ENCODE data around the gene CYP19A1. TPM values are rescaled to one million over a fixed set of nuclear protein-coding genes. Genes with fewer than 3 reads are reported as not detected.
A peak's percentile ranks its signal among the peaks of the same experiment; 100 is the strongest.
"Not testable (repeated sequence)": the region's sequence is repeated elsewhere in the genome, so short reads cannot be mapped to it uniquely, and the experiment has no call there.

The CYP19A1 gene
- total and polyA plus RNA-seq, 3 experiments from 2014 or later: not detected

- Mint-ChIP-seq H3K9me3 (peaks cover 0 to 4% (median 2%) of the 10 kb centered on the region in 5 donors), H3K4me3 (no peak overlapping the region), H3K36me3 (no peaks in the 10 kb centered on the region), H3K4me1 (no peaks in the 10 kb centered on the region), H3K27ac (no peak overlapping the region), H3K27me3 (peaks cover 0 to 6% of the 10 kb centered on the region in 2 donors)
- DNase-seq: no peak
- CTCF ChIA-PET: no interaction called here
- Histone ChIP-seq H3K9me3 (ENCODE audit: low read length) (no peaks in the 10 kb centered on the region), H3K4me3 (ENCODE audit: low read length) (no peak overlapping the region), H3K27me3 (ENCODE audit: insufficient read depth, low read length, poor library complexity, severe bottlenecking) (peaks cover 3% of the 10 kb centered on the region), H3K4me1 (ENCODE audit: insufficient read depth, low read length) (no peaks in the 10 kb centered on the region), H3K27ac (ENCODE audit: low read depth, low read length) (no peak overlapping the region), H3K36me3 (ENCODE audit: insufficient read depth, low read length) (no peaks in the 10 kb centered on the region)
- POLR2A ChIA-PET: no interaction called here
Observed at GRCh38 chr15:51290720-51291119, 47.7 kb downstream of the CYP19A1 start.

DNA sequence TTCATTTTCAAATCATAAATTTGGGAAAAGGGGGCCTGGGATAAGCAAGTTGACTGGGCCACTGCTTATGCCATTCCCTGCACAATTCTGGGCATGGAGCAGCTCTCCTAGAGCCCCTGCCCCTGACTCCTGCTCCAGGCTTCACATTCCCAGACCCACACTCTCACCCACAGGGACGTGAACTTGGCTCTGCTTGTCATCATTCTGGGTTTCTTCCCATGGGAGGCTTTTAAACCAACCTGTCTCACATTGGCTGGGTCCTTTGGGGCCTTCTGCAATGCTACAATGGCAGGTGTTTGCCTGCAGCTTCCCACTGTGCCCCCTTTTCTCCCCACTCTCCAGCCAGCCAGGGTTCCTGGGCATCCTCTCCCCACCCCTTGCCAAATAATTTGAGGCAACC, 49.1 kb downstream of the CYP19A1 start:
- H3K4me3 ChIP-seq (ENCODE audit: low read length): no peak overlapping the region
- H3K27me3 ChIP-seq (ENCODE audit: insufficient read depth, low read length, poor library complexity, severe bottlenecking): no peaks in the 10 kb centered on the region
- H3K9me3 Mint-ChIP-seq: peaks cover 0 to 2% (median 0%) of the 10 kb centered on the region in 5 donors
- CTCF ChIA-PET: no interaction called here
- H3K4me1 Mint-ChIP-seq: no peaks in the 10 kb centered on the region
- H3K27ac Mint-ChIP-seq: no peak overlapping the region
- H3K4me1 ChIP-seq (ENCODE audit: insufficient read depth, low read length): no peaks in the 10 kb centered on the region
- H3K36me3 ChIP-seq (ENCODE audit: insufficient read depth, low read length): no peaks in the 10 kb centered on the region
- no peaks in the 10 kb centered on the region for H3K9me3 ChIP-seq (ENCODE audit: low read length)
- H3K27me3 Mint-ChIP-seq: peaks cover 0 to 6% of the 10 kb centered on the region in 2 donors
- POLR2A ChIA-PET: no interaction called here
- H3K36me3 Mint-ChIP-seq: no peaks in the 10 kb centered on the region
- DNase-seq: no peak
- H3K4me3 Mint-ChIP-seq: no peak overlapping the region
- H3K27ac ChIP-seq (ENCODE audit: low read depth, low read length): no peak overlapping the region

DNA sequence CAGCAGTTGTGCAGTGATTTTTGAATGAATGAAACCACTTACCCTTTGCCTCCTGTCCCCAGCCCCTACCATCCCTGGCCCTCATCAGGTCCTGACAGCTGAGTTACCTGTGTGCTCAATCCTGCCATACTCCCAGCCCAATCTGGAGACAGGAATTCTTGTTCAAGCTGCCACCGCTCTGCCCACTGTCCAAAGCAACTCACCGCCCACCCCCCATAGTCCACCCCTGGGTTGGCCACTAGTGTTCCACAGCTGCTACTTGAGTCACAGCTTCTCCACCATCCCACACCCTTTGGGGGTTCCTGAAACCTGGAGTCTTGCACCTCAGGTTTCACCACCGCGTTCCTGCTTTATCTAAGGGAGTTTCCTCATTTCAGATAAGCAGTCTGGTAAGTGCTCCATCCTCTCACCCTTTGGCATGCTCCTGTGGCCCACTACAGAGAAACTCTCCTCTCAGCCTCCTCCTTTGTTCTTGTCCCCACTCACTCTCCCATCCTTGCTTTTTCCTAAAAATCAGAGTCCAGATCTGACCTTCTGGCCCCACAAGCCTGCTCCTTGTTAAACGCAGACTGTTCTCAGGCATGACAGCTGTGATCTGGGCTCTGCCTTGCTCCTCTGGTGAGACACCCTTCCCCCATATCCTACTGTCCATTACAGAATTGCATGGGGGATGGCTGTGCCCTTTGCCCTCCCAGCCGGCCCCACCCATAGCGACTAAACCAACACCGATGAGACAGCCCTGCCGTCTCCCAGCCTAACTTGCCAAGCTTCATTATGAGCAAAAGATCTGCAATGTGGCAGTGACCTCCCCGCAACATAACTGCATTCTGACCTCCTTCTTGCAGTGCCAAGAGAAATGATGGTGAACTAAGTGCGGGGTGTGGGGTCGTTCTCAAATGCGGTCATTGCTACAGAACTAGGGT, 50.0 kb downstream of the CYP19A1 start:
- Histone ChIP-seq H3K9me3 (ENCODE audit: low read length) (no peaks in the 10 kb centered on the region), H3K27ac (ENCODE audit: low read depth, low read length) (no peak overlapping the region), H3K4me1 (ENCODE audit: insufficient read depth, low read length) (no peaks in the 10 kb centered on the region), H3K4me3 (ENCODE audit: low read length) (no peak overlapping the region), H3K36me3 (ENCODE audit: insufficient read depth, low read length) (no peaks in the 10 kb centered on the region), H3K27me3 (ENCODE audit: insufficient read depth, low read length, poor library complexity, severe bottlenecking) (no peaks in the 10 kb centered on the region)
- CTCF ChIA-PET: no interaction called here
- POLR2A ChIA-PET: no interaction called here
- no peak overlapping the region for H3K27ac Mint-ChIP-seq
- no peak for DNase-seq
- H3K9me3 Mint-ChIP-seq: peaks cover 0 to 2% (median 0%) of the 10 kb centered on the region in 5 donors
- no peak overlapping the region for H3K4me3 Mint-ChIP-seq
- peaks cover 0 to 6% of the 10 kb centered on the region in 2 donors for H3K27me3 Mint-ChIP-seq
- H3K4me1 Mint-ChIP-seq: no peaks in the 10 kb centered on the region
- no peaks in the 10 kb centered on the region for H3K36me3 Mint-ChIP-seq

GRCh38 chr15:51286816-51287215, 51.6 kb downstream of the CYP19A1 start:
- Histone ChIP-seq H3K9me3 (ENCODE audit: low read length) (no peaks in the 10 kb centered on the region), H3K27ac (ENCODE audit: low read depth, low read length) (no peak overlapping the region), H3K36me3 (ENCODE audit: insufficient read depth, low read length) (no peaks in the 10 kb centered on the region), H3K4me3 (ENCODE audit: low read length) (no peak overlapping the region), H3K27me3 (ENCODE audit: insufficient read depth, low read length, poor library complexity, severe bottlenecking) (no peaks in the 10 kb centered on the region), H3K4me1 (ENCODE audit: insufficient read depth, low read length) (no peaks in the 10 kb centered on the region)
- no peak overlapping the region for H3K27ac Mint-ChIP-seq
- H3K36me3 Mint-ChIP-seq: no peaks in the 10 kb centered on the region
- ChIA-PET CTCF (no interaction called here), POLR2A (no interaction called here)
- H3K27me3 Mint-ChIP-seq: peaks cover 4 to 6% of the 10 kb centered on the region in 2 donors
- no peak for DNase-seq
- peaks cover 0 to 2% (median 0%) of the 10 kb centered on the region in 5 donors for H3K9me3 Mint-ChIP-seq
- no peak overlapping the region for H3K4me3 Mint-ChIP-seq
- peaks cover 0 to 8% (median 7%) of the 10 kb centered on the region in 3 donors for H3K4me1 Mint-ChIP-seq

DNA sequence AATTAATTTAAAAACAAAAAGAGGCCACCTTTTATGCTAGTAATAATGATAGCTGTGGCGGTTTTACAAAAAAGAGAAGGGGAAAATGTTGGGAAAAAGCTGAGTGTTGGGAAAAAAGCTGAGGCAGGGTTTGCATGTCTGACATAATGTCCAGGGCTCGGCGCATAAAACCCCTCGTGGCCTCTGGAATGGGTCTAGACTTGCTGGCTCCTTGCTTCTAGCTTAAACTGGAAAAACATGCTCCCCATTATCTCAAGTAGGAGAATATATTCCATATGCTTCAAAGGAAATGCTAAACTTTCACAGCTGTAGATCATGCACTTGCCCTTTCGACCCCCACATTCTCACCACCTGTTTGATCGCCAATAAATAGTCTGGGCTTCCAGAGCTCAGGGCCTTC, 53.0 kb downstream of the CYP19A1 start:
- Histone ChIP-seq H3K9me3 (ENCODE audit: low read length) (no peaks in the 10 kb centered on the region), H3K4me1 (ENCODE audit: insufficient read depth, low read length) (no peaks in the 10 kb centered on the region), H3K4me3 (ENCODE audit: low read length) (no peak overlapping the region), H3K27ac (ENCODE audit: low read depth, low read length) (no peak overlapping the region), H3K36me3 (ENCODE audit: insufficient read depth, low read length) (no peaks in the 10 kb centered on the region), H3K27me3 (ENCODE audit: insufficient read depth, low read length, poor library complexity, severe bottlenecking) (no peaks in the 10 kb centered on the region)
- H3K27me3 Mint-ChIP-seq: peaks cover 5 to 6% of the 10 kb centered on the region in 2 donors
- no peak overlapping the region for H3K4me3 Mint-ChIP-seq
- no peak overlapping the region for H3K27ac Mint-ChIP-seq
- no peaks in the 10 kb centered on the region for H3K36me3 Mint-ChIP-seq
- DNase-seq: no peak
- H3K9me3 Mint-ChIP-seq: peaks cover 0 to 2% (median 0%) of the 10 kb centered on the region in 5 donors
- POLR2A ChIA-PET: no interaction called here
- CTCF ChIA-PET: no interaction called here
- H3K4me1 Mint-ChIP-seq: peaks cover 0 to 8% (median 7%) of the 10 kb centered on the region in 3 donors

DNA sequence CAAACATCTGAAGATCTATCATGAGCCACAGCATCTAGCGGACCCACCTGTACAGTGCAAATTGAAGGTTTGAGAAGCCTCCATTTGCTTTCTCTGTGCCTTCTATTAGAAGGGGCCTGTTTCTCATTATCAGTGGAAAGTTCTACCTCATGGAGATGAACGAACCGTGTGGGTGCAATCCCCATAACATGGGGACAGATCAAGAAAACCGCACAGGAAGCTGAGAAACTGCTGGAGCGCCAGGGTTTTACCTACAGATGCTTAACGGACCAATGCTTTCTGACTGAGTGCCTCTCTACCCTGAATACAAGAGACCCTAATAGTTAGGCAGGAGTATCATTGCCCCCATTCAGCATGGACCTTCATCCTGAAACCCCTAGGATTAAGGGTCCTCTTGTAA, 53.5 kb downstream of the CYP19A1 start:
- CTCF ChIA-PET: no interaction called here
- no peak overlapping the region for H3K4me3 Mint-ChIP-seq
- DNase-seq: no peak

GRCh38 chr15:51283026-51283425, 55.4 kb downstream of the CYP19A1 start:
- H3K4me1 Mint-ChIP-seq: peaks cover 0 to 8% (median 7%) of the 10 kb centered on the region in 3 donors
- H3K27ac Mint-ChIP-seq: no peak overlapping the region
- H3K4me3 Mint-ChIP-seq: peak overlapping the region in 2 of 7 donors; percentile 12 to 23
- Histone ChIP-seq H3K4me1 (ENCODE audit: insufficient read depth, low read length) (no peaks in the 10 kb centered on the region), H3K4me3 (ENCODE audit: low read length) (no peak overlapping the region), H3K36me3 (ENCODE audit: insufficient read depth, low read length) (no peaks in the 10 kb centered on the region), H3K9me3 (ENCODE audit: low read length) (no peaks in the 10 kb centered on the region), H3K27me3 (ENCODE audit: insufficient read depth, low read length, poor library complexity, severe bottlenecking) (no peaks in the 10 kb centered on the region), H3K27ac (ENCODE audit: low read depth, low read length) (no peak overlapping the region)
- peaks cover 0 to 2% (median 0%) of the 10 kb centered on the region in 5 donors for H3K9me3 Mint-ChIP-seq
- no peak for DNase-seq
- H3K36me3 Mint-ChIP-seq: no peaks in the 10 kb centered on the region
- peaks cover 0 to 24% of the 10 kb centered on the region in 2 donors for H3K27me3 Mint-ChIP-seq
- CTCF ChIA-PET: no interaction called here
- POLR2A ChIA-PET: no interaction called here

More for the DNA sequence above, 53.5 kb downstream of the CYP19A1 start:
- peaks cover 0 to 8% (median 7%) of the 10 kb centered on the region in 3 donors for H3K4me1 Mint-ChIP-seq
- H3K27me3 Mint-ChIP-seq: peaks cover 5 to 7% of the 10 kb centered on the region in 2 donors
- H3K36me3 Mint-ChIP-seq: no peaks in the 10 kb centered on the region
- Histone ChIP-seq H3K4me3 (ENCODE audit: low read length) (no peak overlapping the region), H3K27ac (ENCODE audit: low read depth, low read length) (no peak overlapping the region), H3K36me3 (ENCODE audit: insufficient read depth, low read length) (no peaks in the 10 kb centered on the region), H3K27me3 (ENCODE audit: insufficient read depth, low read length, poor library complexity, severe bottlenecking) (no peaks in the 10 kb centered on the region), H3K9me3 (ENCODE audit: low read length) (no peaks in the 10 kb centered on the region), H3K4me1 (ENCODE audit: insufficient read depth, low read length) (no peaks in the 10 kb centered on the region)
- peaks cover 0 to 2% (median 0%) of the 10 kb centered on the region in 5 donors for H3K9me3 Mint-ChIP-seq
- POLR2A ChIA-PET: no interaction called here
- H3K27ac Mint-ChIP-seq: no peak overlapping the region

DNA sequence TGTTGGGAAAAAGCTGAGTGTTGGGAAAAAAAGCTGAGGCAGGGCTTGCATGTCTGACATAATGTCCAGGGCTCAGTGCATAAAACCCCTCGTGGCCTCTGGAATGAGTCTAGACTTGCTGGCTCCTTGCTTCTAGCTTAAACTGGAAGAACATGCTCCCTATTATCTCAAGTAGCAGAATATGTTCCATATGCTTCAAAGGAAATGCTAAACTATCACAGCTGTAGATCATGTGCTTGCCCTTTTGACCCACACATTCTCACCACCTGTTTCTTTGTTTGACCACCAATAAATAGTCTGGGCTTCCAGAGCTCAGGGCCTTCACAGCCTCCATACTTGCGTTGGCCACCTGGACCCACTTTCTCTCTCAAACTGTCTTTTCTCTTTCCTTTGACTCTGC, 56.2 kb downstream of the CYP19A1 start:
- H3K4me1 ChIP-seq (ENCODE audit: insufficient read depth, low read length); H3K27ac ChIP-seq (ENCODE audit: low read depth, low read length); H3K9me3 Mint-ChIP-seq; DNase-seq; H3K36me3 Mint-ChIP-seq; H3K27ac Mint-ChIP-seq; POLR2A ChIA-PET; H3K9me3 ChIP-seq (ENCODE audit: low read length); H3K27me3 ChIP-seq (ENCODE audit: insufficient read depth, low read length, poor library complexity, severe bottlenecking); H3K4me3 ChIP-seq (ENCODE audit: low read length); H3K36me3 ChIP-seq (ENCODE audit: insufficient read depth, low read length); H3K4me1 Mint-ChIP-seq; H3K4me3 Mint-ChIP-seq; CTCF ChIA-PET: not testable (repeated sequence)
- H3K27me3 Mint-ChIP-seq: peaks cover 0 to 25% of the 10 kb centered on the region in 2 donors

Measured in CD8-positive, alpha-beta memory T cell (primary cell).